Measurements from ENCODE around the gene CREB1. TPM values are rescaled to one million over a fixed set of nuclear protein-coding genes. Genes with fewer than 3 reads are reported as not detected.

CREB1 gene
- total RNA-seq = 44.0 and 47.4 TPM in 2 replicates

DNA sequence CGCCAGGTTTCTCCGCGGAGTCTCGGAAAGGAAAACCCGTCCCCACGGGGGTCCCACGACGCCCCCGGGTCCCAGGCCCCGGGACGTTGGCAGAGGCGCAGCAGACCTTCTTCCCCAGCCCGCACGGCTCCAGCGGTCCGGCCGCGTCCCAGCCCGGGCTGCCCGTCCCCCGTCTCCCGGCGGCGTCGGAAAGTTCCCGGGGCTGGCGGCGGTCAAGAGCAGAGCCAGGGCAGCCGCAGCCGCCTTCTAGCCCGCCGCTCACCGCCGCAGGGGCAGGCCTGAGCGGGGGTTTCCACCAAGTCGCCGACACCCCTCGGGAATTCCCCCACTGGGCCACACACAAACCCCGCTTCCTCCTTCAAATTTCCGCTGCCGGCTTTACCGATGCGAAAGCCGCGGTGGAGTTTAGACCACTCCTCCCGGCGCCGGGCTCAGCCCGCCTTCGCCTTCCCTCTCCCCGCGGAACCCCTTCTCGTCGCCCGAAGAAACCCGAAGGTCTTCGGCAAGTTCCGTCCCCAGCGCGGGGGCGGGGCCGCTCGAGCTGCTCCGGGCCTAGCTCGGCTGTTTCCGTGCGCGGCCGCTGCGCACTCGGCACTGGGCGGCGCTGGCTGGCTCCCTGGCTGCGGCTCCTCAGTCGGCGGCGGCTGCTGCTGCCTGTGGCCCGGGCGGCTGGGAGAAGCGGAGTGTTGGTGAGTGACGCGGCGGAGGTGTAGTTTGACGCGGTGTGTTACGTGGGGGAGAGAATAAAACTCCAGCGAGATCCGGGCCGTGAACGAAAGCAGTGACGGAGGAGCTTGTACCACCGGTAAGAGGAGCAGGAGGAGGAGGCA, at the start of gene CREB1:
Gene CREB1 (plus strand): TSS at position 633 of the 830 bp plus-strand sequence. CDS start 25,674 bp downstream, outside the sequence.

GRCh38 chr2:207625014-207625907, 95.5 kb downstream of the CREB1 start, which contains the start of gene METTL21A:
METTL21A (minus strand) TSS chr2:207625394; CDS start chr2:207624375, 1,019 bp downstream.

Other genes with a start within 250 kb of the CREB1 start
- gene METTL21A, start 95.4 kb downstream of the CREB1 start, total RNA-seq = 11.3 and 11.5 TPM in 2 replicates
- 10.0 and 11.6 TPM in 2 replicates for gene CCNYL1, start 181.7 kb downstream of the CREB1 start, total RNA-seq
- gene FZD5, start 239.9 kb downstream of the CREB1 start, total RNA-seq = 0.44 and 0.87 TPM in 2 replicates